Measurements from ENCODE around the gene TMEM61.
"Not testable (repeated sequence)": the region's sequence is repeated elsewhere in the genome, so short reads cannot be mapped to it uniquely, and the experiment has no call there.

The TMEM61 gene

DNA sequence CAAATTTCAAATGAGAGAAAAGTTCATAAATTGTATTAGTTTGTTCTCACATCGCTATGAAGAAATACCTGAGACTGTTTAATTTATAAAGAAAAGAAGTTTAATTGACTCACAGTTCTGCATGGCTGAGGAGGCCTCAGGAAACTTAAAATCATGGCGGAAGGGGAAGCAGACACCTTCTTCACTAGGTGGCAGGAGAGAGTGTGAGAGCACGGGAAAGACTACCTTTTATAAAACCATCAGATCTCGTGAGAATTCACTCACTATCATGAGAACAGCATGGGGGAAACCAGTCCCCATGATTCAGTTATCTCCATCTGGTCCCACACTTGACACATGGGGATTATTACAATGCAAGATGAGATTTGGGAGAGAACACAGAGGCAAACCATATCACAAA is 41.5 kb upstream of the TMEM61 start:
- H3K36me3 ChIP-seq; DNase-seq; H3K4me1 ChIP-seq; H3K9me3 ChIP-seq; H3K4me3 ChIP-seq (ENCODE audit: low read depth, low read length); H3K27me3 ChIP-seq: not testable (repeated sequence)
- TF ChIP-seq, protein P1, sequence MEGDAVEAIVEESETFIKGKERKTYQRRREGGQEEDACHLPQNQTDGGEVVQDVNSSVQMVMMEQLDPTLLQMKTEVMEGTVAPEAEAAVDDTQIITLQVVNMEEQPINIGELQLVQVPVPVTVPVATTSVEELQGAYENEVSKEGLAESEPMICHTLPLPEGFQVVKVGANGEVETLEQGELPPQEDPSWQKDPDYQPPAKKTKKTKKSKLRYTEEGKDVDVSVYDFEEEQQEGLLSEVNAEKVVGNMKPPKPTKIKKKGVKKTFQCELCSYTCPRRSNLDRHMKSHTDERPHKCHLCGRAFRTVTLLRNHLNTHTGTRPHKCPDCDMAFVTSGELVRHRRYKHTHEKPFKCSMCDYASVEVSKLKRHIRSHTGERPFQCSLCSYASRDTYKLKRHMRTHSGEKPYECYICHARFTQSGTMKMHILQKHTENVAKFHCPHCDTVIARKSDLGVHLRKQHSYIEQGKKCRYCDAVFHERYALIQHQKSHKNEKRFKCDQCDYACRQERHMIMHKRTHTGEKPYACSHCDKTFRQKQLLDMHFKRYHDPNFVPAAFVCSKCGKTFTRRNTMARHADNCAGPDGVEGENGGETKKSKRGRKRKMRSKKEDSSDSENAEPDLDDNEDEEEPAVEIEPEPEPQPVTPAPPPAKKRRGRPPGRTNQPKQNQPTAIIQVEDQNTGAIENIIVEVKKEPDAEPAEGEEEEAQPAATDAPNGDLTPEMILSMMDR (IDR thresholded peaks at IDR 0.05; ENCODE audit: low read depth, low read length), result peak; percentile 15; the same call in 1 of the 2 replicates

DNA sequence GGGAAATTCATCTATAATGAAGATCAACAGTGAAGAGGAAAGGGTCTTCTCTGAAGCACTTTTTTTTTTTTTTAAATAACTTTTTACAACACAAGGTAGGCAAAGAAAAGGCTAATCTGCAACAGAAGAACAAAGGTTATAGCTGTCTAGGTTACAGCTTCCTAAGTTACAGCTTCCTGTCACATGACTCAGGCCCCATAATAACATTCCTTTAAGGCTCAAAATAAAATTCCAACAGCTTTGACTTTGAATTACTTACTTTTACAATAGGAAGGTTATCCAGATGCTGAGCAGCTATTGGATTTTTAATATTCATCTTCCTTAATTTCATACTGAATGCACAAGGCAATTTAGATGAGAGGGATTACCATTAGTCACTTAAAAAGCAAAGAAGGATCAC is 40.4 kb upstream of the TMEM61 start:
- DNase-seq, result no peak
- Histone ChIP-seq H3K36me3 (no peaks in the 10 kb centered on the region), H3K9me3 (no peaks in the 10 kb centered on the region), H3K27me3 (no peaks in the 10 kb centered on the region), H3K4me3 (ENCODE audit: low read depth, low read length) (no peak overlapping the region), H3K4me1 (no peaks in the 10 kb centered on the region)
- TF ChIP-seq, protein P1 (IDR thresholded peaks at IDR 0.05; ENCODE audit: low read depth, low read length), result no peak

DNA sequence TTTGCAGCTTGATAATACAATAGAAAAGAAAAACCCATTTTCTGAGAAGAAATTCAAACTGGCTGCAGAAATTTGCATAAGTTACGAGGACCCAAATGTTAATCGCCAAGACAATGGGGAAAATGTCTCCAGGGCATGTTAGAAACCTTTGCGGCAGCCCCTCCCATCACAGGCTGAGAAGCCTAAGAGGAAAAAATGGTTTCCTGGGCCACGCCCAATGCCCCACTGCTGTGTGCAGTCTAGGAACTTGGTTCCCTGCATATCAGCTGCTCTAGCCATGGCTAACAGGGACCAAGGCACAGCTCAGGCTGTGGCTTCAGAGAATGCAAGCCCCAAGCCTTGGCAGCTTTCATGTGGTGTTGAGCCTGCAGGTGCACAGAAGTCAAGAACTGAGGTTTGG is 37.5 kb upstream of the TMEM61 start:
- no peaks in the 10 kb centered on the region for H3K27me3 ChIP-seq
- no peaks in the 10 kb centered on the region for H3K4me1 ChIP-seq
- no peak overlapping the region for H3K4me3 ChIP-seq (ENCODE audit: low read depth, low read length)
- TF ChIP-seq, protein P1 (IDR thresholded peaks at IDR 0.05; ENCODE audit: low read depth, low read length), result no peak
- no peaks in the 10 kb centered on the region for H3K36me3 ChIP-seq
- no peaks in the 10 kb centered on the region for H3K9me3 ChIP-seq
- DNase-seq, result no peak

DNA sequence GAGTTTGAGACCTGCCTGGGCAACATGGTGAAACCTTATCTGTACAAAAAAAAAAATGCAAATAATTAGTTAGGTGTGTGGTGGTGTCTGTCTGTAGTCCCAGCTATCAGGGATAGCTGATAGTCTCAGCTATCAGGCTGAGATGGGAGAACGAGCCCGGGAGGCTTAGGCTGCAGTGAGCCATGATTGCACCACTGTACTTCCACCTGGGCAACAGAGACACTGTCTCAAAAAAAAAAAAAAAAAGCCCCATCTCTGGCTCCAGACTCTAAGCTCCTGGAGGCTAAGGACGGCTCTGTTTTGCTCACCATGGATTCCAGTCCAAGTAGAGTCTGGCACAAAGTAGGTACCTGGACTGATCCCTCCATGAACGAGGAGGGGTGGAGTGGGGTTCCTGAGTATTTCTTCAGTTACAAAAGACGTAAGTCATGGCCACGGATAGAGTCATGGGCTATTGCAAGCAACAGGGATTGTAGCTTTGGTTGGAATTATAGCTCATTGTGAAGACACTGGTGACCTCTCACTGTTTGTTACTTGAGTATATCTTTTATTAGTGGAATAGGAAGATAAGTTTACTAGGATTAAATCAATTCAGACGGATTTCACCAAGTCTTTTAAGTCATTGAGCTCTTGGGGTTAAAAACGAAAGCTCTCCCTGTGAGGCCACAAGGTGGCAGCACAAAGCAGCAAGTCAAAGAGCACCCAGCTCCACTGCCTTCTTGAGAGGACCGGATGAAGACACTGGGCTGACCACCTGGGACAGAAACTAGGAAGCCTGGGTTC is 35.6 kb upstream of the TMEM61 start:
- Histone ChIP-seq H3K4me3 (ENCODE audit: low read depth, low read length) (no peak overlapping the region), H3K27me3 (no peaks in the 10 kb centered on the region), H3K4me1 (no peaks in the 10 kb centered on the region), H3K9me3 (no peaks in the 10 kb centered on the region), H3K36me3 (no peaks in the 10 kb centered on the region)
- DNase-seq, result peak; percentile 57
- TF ChIP-seq, protein P1 (IDR thresholded peaks at IDR 0.05; ENCODE audit: low read depth, low read length), result peak; percentile 69

DNA sequence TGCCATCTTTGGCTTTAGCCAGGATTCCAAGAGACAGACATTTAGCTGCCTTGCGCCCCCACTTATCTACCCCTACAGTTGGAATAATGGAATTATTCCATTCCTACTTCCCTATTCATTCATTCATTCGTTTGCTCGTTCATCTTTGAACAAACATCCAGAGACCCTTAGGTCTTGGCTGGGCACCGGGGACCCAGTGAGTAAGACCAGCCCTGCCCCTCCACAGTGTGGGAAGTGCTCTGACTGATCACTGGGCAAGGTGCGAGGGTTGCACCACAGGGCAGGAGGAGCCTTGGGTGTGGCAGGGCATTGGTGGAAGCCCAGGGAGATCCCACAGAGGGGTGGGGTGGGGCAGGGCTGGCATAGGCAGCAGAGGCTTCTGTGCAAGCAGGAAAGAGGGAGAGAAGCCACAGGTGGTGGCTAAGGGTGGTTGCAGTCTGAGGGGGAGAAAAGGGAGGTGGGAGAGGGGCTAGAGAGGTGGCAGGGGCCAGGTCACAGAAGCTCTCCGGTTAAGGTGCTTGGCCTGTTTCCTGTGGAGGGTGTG is 35.0 kb upstream of the TMEM61 start:
- no peaks in the 10 kb centered on the region for H3K27me3 ChIP-seq
- no peaks in the 10 kb centered on the region for H3K9me3 ChIP-seq
- no peaks in the 10 kb centered on the region for H3K36me3 ChIP-seq
- no peak for DNase-seq
- no peak overlapping the region for H3K4me3 ChIP-seq (ENCODE audit: low read depth, low read length)
- no peaks in the 10 kb centered on the region for H3K4me1 ChIP-seq
- TF ChIP-seq, protein P1 (IDR thresholded peaks at IDR 0.05; ENCODE audit: low read depth, low read length), result no peak

DNA sequence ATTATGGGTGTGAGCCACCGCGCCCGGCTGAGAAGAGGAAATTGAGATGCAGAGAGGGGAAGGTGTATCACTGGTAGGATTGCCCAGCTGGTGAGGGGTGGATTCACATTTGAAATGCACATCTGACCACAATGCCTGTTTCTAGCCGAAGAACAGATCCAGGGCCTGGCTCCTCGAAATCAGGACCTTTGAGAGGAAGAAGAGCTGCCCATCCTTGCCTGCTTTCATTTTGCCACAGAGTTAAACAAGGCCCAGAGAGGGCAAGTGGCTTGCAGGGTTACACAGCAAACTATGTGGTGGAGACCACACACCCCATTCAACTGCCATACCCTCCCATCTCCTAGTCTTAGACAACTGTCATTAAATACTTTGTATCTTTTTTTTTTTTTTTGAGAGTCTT is 32.9 kb upstream of the TMEM61 start:
- Histone ChIP-seq H3K36me3 (no peaks in the 10 kb centered on the region), H3K4me1 (no peaks in the 10 kb centered on the region), H3K27me3 (no peaks in the 10 kb centered on the region), H3K4me3 (ENCODE audit: low read depth, low read length) (no peak overlapping the region), H3K9me3 (no peaks in the 10 kb centered on the region)
- DNase-seq, result no peak
- TF ChIP-seq, protein P1 (IDR thresholded peaks at IDR 0.05; ENCODE audit: low read depth, low read length), result no peak
